ENCODE results near the gene CEMIP.

DNA sequence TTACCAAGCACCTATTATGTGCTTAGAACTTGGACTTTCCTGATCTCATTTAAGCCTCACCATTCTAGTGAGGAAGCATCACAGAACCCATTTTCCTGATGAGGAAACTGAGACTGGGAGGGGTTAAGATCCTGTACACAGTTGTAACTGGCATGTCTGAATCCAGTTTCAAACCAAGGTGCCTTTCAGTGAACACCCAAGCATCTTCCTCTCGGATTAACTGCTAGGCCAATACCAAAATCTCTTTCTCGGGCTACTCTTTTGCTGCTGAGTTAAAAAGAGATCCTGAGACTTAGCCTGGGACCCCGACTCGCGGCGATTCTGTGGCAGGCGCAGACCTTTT is 578 bp upstream of the CEMIP start:
- TF ChIP-seq, protein P1, sequence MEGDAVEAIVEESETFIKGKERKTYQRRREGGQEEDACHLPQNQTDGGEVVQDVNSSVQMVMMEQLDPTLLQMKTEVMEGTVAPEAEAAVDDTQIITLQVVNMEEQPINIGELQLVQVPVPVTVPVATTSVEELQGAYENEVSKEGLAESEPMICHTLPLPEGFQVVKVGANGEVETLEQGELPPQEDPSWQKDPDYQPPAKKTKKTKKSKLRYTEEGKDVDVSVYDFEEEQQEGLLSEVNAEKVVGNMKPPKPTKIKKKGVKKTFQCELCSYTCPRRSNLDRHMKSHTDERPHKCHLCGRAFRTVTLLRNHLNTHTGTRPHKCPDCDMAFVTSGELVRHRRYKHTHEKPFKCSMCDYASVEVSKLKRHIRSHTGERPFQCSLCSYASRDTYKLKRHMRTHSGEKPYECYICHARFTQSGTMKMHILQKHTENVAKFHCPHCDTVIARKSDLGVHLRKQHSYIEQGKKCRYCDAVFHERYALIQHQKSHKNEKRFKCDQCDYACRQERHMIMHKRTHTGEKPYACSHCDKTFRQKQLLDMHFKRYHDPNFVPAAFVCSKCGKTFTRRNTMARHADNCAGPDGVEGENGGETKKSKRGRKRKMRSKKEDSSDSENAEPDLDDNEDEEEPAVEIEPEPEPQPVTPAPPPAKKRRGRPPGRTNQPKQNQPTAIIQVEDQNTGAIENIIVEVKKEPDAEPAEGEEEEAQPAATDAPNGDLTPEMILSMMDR (IDR thresholded peaks at IDR 0.05) = no peak
- no peak for TF ChIP-seq MEF2A (IDR thresholded peaks at IDR 0.05; ENCODE audit: borderline replicate concordance, low read depth)
- TF ChIP-seq, protein P2, sequence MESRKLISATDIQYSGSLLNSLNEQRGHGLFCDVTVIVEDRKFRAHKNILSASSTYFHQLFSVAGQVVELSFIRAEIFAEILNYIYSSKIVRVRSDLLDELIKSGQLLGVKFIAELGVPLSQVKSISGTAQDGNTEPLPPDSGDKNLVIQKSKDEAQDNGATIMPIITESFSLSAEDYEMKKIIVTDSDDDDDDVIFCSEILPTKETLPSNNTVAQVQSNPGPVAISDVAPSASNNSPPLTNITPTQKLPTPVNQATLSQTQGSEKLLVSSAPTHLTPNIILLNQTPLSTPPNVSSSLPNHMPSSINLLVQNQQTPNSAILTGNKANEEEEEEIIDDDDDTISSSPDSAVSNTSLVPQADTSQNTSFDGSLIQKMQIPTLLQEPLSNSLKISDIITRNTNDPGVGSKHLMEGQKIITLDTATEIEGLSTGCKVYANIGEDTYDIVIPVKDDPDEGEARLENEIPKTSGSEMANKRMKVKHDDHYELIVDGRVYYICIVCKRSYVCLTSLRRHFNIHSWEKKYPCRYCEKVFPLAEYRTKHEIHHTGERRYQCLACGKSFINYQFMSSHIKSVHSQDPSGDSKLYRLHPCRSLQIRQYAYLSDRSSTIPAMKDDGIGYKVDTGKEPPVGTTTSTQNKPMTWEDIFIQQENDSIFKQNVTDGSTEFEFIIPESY (IDR thresholded peaks at IDR 0.05; ENCODE audit: borderline replicate concordance, low read depth) = no peak
- TF ChIP-seq, protein P3, sequence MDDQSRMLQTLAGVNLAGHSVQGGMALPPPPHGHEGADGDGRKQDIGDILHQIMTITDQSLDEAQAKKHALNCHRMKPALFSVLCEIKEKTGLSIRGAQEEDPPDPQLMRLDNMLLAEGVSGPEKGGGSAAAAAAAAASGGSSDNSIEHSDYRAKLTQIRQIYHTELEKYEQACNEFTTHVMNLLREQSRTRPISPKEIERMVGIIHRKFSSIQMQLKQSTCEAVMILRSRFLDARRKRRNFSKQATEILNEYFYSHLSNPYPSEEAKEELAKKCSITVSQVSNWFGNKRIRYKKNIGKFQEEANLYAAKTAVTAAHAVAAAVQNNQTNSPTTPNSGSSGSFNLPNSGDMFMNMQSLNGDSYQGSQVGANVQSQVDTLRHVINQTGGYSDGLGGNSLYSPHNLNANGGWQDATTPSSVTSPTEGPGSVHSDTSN (IDR thresholded peaks at IDR 0.05) = no peak
